HepG2 (cell line): ENCODE data around the gene SNX4. TPM values are rescaled to one million over a fixed set of nuclear protein-coding genes. Genes with fewer than 3 reads are reported as not detected.

ENCODE experiments used
- ARNT2 ChIP-seq: sonication (generic); formaldehyde crosslinking; IDR thresholded peaks from 2 replicates; pipeline ENCODE4 v1.8.0; 2022; ENCODE audit warnings: mild to moderate bottlenecking, low read depth, missing genetic modification reagents, moderate library complexity
- HNRNPUL1 ChIP-seq: fragments of 200-400 bp; formaldehyde crosslinking; IDR thresholded peaks from 2 replicates; pipeline ENCODE4 v1.6.1; 2017; ENCODE audit warnings: low read depth, mild to moderate bottlenecking, low read length, moderate library complexity
- NFE2L2 ChIP-seq: fragments of 150-350 bp; IDR thresholded peaks from 2 replicates; pipeline ENCODE4 v1.6.1; 2014; ENCODE audit warnings: low read length
- NFYB ChIP-seq: sonication (generic); formaldehyde crosslinking; IDR thresholded peaks from 2 replicates; pipeline ENCODE4 v1.4.0; 2020; ENCODE audit warnings: missing genetic modification reagents
- SALL1 ChIP-seq: sonication (generic); formaldehyde crosslinking; IDR thresholded peaks from 2 replicates; pipeline ENCODE4 v1.8.0; 2022; ENCODE audit warnings: mild to moderate bottlenecking, missing genetic modification reagents
- TOPORS ChIP-seq: sonication (generic); formaldehyde crosslinking; IDR thresholded peaks from 2 replicates; pipeline ENCODE4 v1.8.0; 2023; ENCODE audit warnings: mild to moderate bottlenecking, missing genetic modification reagents
- polyA plus RNA-seq, 8 experiments: library from polyadenylated mRNA; depleted of rRNA in 3 of 8; stranded (reverse) in 7 of 8; unstranded in 1 of 8; fragments of >200 nt; fragmentation: Illumina TruSeq in 4 of 8; extraction: Trizol in 4 of 8; gene quantifications; 2 replicates each; pipeline versions ENCODE4 v1.2.1 to v1.2.3, GENCODE V29; 2011 to 2016; ENCODE audit warnings: low read depth in 4 of 8, missing spikeins in 1 of 8, mixed read lengths in 1 of 8; ENCODE audit not compliant: insufficient read depth in 1 of 8
- total RNA-seq, 5 experiments: library from RNA; depleted of rRNA; stranded (reverse); fragments of >200 nt; fragmentation: Illumina TruSeq; extraction: Trizol; gene quantifications; 2 replicates each; pipeline ENCODE4 v1.2.3, GENCODE V29; 2016; ENCODE audit warnings: low read depth in 1 of 5
- TF ChIP-seq, protein P1 (sequence below): sonication (generic); formaldehyde crosslinking; IDR thresholded peaks from 2 replicates; pipeline ENCODE4 v1.4.0; 2020; ENCODE audit warnings: missing genetic modification reagents
- TF ChIP-seq, protein P2 (sequence below): sonication (generic); formaldehyde crosslinking; IDR thresholded peaks from 2 replicates; pipeline ENCODE4 v1.5.0; 2020; ENCODE audit warnings: mild to moderate bottlenecking, missing genetic modification reagents, borderline replicate concordance
- TF ChIP-seq, protein P3 (sequence below): sonication (generic); formaldehyde crosslinking; IDR thresholded peaks from 2 replicates; pipeline ENCODE4 v1.5.0; 2020; ENCODE audit warnings: missing genetic modification reagents
- TF ChIP-seq, protein P4 (sequence below), 2 experiments: IDR thresholded peaks; 2 replicates each; pipeline ENCODE4 v1.6.1; 2011 to 2012; ENCODE audit warnings: low read length in 2 of 2, borderline replicate concordance in 1 of 2, low read depth in 1 of 2, mild to moderate bottlenecking in 1 of 2, moderate library complexity in 1 of 2

The SNX4 gene
- total and polyA plus RNA-seq, 2 of the 13 experiments (the other 11 are each of a cell fraction or from before 2014, with no cell fraction given), result 18.1 to 73.6 TPM

DNA sequence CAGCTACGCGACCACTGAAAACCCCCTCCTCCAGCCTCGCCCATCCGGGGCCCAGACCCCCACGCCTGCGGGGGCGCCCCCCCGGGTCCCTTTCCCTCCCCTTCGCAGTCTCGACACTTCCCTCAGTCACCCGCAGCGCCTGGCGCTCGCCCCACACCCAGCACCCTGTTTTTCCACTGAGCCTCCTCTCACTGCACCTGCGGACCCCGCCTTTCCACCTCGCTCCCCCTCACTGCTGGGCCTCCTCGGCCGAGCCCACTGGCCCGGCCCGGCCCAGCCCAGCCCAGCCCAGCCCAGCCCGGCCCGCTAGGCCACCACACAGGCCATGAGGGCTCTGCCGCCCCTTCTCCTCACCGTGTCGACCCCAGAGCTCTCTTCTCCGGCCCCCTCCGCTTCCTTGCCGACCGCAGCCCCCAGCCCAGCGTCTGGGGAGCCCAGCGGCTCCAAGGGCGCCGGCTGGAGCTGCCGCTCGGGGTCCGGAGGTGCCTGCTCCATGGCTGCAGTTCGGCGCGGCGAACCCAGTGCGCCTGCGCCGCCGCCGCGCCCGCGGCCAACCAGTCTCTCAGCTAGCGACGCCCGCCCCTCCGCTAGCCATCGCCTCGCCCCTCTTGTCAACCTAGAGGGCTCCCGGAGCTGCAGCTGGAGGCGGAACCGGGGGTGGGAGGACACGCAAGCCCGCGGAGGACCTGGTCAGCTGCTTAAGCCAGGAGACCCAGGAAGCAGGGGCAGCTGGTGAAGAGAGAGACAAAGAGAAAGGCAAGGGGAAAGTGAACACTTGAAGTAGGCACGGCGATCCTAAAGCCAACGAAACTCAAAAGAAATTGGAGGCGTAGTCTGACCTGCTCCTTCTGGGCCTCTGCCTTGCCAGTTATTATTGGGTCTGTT is at the start of gene SNX4 (continued):
- TF ChIP-seq, protein P1, sequence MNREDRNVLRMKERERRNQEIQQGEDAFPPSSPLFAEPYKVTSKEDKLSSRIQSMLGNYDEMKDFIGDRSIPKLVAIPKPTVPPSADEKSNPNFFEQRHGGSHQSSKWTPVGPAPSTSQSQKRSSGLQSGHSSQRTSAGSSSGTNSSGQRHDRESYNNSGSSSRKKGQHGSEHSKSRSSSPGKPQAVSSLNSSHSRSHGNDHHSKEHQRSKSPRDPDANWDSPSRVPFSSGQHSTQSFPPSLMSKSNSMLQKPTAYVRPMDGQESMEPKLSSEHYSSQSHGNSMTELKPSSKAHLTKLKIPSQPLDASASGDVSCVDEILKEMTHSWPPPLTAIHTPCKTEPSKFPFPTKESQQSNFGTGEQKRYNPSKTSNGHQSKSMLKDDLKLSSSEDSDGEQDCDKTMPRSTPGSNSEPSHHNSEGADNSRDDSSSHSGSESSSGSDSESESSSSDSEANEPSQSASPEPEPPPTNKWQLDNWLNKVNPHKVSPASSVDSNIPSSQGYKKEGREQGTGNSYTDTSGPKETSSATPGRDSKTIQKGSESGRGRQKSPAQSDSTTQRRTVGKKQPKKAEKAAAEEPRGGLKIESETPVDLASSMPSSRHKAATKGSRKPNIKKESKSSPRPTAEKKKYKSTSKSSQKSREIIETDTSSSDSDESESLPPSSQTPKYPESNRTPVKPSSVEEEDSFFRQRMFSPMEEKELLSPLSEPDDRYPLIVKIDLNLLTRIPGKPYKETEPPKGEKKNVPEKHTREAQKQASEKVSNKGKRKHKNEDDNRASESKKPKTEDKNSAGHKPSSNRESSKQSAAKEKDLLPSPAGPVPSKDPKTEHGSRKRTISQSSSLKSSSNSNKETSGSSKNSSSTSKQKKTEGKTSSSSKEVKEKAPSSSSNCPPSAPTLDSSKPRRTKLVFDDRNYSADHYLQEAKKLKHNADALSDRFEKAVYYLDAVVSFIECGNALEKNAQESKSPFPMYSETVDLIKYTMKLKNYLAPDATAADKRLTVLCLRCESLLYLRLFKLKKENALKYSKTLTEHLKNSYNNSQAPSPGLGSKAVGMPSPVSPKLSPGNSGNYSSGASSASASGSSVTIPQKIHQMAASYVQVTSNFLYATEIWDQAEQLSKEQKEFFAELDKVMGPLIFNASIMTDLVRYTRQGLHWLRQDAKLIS (CRISPR knock-in tag), result no peak
- TF ChIP-seq HNRNPUL1 (no peak), NFE2L2 (no peak), NFYB (CRISPR knock-in tag) (peak; percentile 59; the same call in 1 of the 2 replicates), ARNT2 (CRISPR knock-in tag) (peak; percentile 58), SALL1 (CRISPR knock-in tag) (peak; percentile 59), TOPORS (CRISPR knock-in tag) (peak; percentile 48; the same call in 1 of the 2 replicates)
- TF ChIP-seq, protein P2, sequence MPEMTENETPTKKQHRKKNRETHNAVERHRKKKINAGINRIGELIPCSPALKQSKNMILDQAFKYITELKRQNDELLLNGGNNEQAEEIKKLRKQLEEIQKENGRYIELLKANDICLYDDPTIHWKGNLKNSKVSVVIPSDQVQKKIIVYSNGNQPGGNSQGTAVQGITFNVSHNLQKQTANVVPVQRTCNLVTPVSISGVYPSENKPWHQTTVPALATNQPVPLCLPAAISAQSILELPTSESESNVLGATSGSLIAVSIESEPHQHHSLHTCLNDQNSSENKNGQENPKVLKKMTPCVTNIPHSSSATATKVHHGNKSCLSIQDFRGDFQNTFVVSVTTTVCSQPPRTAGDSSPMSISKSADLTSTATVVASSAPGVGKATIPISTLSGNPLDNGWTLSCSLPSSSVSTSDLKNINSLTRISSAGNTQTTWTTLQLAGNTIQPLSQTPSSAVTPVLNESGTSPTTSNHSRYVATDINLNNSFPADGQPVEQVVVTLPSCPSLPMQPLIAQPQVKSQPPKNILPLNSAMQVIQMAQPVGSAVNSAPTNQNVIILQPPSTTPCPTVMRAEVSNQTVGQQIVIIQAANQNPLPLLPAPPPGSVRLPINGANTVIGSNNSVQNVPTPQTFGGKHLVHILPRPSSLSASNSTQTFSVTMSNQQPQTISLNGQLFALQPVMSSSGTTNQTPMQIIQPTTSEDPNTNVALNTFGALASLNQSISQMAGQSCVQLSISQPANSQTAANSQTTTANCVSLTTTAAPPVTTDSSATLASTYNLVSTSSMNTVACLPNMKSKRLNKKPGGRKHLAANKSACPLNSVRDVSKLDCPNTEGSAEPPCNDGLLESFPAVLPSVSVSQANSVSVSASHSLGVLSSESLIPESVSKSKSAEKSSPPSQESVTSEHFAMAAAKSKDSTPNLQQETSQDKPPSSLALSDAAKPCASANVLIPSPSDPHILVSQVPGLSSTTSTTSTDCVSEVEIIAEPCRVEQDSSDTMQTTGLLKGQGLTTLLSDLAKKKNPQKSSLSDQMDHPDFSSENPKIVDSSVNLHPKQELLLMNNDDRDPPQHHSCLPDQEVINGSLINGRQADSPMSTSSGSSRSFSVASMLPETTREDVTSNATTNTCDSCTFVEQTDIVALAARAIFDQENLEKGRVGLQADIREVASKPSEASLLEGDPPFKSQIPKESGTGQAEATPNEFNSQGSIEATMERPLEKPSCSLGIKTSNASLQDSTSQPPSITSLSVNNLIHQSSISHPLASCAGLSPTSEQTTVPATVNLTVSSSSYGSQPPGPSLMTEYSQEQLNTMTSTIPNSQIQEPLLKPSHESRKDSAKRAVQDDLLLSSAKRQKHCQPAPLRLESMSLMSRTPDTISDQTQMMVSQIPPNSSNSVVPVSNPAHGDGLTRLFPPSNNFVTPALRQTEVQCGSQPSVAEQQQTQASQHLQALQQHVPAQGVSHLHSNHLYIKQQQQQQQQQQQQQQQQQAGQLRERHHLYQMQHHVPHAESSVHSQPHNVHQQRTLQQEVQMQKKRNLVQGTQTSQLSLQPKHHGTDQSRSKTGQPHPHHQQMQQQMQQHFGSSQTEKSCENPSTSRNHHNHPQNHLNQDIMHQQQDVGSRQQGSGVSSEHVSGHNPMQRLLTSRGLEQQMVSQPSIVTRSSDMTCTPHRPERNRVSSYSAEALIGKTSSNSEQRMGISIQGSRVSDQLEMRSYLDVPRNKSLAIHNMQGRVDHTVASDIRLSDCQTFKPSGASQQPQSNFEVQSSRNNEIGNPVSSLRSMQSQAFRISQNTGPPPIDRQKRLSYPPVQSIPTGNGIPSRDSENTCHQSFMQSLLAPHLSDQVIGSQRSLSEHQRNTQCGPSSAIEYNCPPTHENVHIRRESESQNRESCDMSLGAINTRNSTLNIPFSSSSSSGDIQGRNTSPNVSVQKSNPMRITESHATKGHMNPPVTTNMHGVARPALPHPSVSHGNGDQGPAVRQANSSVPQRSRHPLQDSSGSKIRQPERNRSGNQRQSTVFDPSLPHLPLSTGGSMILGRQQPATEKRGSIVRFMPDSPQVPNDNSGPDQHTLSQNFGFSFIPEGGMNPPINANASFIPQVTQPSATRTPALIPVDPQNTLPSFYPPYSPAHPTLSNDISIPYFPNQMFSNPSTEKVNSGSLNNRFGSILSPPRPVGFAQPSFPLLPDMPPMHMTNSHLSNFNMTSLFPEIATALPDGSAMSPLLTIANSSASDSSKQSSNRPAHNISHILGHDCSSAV, result 0 out of 2 replicates have a peak, but pooled peaks have one; percentile 44
- TF ChIP-seq, protein P3, sequence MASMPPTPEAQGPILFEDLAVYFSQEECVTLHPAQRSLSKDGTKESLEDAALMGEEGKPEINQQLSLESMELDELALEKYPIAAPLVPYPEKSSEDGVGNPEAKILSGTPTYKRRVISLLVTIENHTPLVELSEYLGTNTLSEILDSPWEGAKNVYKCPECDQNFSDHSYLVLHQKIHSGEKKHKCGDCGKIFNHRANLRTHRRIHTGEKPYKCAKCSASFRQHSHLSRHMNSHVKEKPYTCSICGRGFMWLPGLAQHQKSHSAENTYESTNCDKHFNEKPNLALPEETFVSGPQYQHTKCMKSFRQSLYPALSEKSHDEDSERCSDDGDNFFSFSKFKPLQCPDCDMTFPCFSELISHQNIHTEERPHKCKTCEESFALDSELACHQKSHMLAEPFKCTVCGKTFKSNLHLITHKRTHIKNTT (CRISPR knock-in tag), result no peak
- TF ChIP-seq, protein P4, sequence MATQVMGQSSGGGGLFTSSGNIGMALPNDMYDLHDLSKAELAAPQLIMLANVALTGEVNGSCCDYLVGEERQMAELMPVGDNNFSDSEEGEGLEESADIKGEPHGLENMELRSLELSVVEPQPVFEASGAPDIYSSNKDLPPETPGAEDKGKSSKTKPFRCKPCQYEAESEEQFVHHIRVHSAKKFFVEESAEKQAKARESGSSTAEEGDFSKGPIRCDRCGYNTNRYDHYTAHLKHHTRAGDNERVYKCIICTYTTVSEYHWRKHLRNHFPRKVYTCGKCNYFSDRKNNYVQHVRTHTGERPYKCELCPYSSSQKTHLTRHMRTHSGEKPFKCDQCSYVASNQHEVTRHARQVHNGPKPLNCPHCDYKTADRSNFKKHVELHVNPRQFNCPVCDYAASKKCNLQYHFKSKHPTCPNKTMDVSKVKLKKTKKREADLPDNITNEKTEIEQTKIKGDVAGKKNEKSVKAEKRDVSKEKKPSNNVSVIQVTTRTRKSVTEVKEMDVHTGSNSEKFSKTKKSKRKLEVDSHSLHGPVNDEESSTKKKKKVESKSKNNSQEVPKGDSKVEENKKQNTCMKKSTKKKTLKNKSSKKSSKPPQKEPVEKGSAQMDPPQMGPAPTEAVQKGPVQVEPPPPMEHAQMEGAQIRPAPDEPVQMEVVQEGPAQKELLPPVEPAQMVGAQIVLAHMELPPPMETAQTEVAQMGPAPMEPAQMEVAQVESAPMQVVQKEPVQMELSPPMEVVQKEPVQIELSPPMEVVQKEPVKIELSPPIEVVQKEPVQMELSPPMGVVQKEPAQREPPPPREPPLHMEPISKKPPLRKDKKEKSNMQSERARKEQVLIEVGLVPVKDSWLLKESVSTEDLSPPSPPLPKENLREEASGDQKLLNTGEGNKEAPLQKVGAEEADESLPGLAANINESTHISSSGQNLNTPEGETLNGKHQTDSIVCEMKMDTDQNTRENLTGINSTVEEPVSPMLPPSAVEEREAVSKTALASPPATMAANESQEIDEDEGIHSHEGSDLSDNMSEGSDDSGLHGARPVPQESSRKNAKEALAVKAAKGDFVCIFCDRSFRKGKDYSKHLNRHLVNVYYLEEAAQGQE (IDR thresholded peaks at IDR 0.05; ENCODE audit: borderline replicate concordance in 1 of 2, low read depth in 1 of 2, low read length in 2 of 2), result no peak
